ENCODE measurements around the gene AKR1C8. TPM values are rescaled to one million over a fixed set of nuclear protein-coding genes. Genes with fewer than 3 reads are reported as not detected.
"Not testable (repeated sequence)": the region's sequence is repeated elsewhere in the genome, so short reads cannot be mapped to it uniquely, and the experiment has no call there.

Gene AKR1C8
- total RNA-seq, 5 donors from 2014 or later (not counting 1 experiment from before 2014, with no cell fraction given): 0.46 to 2.0 (median 1.6) TPM; not detected in 1

- H3K27ac ChIP-seq (ENCODE audit: low read length): no peak overlapping the region
- Mint-ChIP-seq H3K27me3 (no peaks in the 10 kb centered on the region), H3K36me3 (no peaks in the 10 kb centered on the region), H3K9me3 (peaks cover 0 to 11% (median 6%) of the 10 kb centered on the region in 3 donors), H3K4me1 (no peaks in the 10 kb centered on the region), H3K4me3 (no peak overlapping the region), H3K27ac (no peak overlapping the region)
- no peaks in the 10 kb centered on the region for H3K4me1 ChIP-seq (ENCODE audit: control insufficient read depth in 1 of 2, extremely low read depth in 1 of 2, insufficient read depth in 2 of 2, low read length in 2 of 2)
- H3K27me3 ChIP-seq (replicated peaks in 1 of 2; ENCODE audit: control insufficient read depth in 2 of 2, extremely low read depth in 1 of 2, insufficient read depth in 2 of 2, low read length in 1 of 2): no peaks in the 10 kb centered on the region
- ATAC-seq (replicated peaks in 1 of 4) (no peak), DNase-seq (no peak)
- 71% methylated on average over 1 of the region's 5 CpGs for WGBS (ENCODE audit: insufficient coverage)
- no peak overlapping the region for H3K4me3 ChIP-seq (ENCODE audit: control insufficient read depth in 1 of 2, extremely low read depth in 1 of 2, low read length in 1 of 2)
- H3K9me3 ChIP-seq: peaks cover 2% of the 10 kb centered on the region
- H3K36me3 ChIP-seq (ENCODE audit: control insufficient read depth in 2 of 2, extremely low read depth in 1 of 2, insufficient read depth in 1 of 2, low read length in 1 of 2): no peaks in the 10 kb centered on the region
- POLR2A ChIA-PET: no interaction called here
- CTCF ChIA-PET: no interaction called here
Measured at GRCh38 chr10:5146920-5147254, 38.1 kb downstream of the AKR1C8 start.

- Mint-ChIP-seq H3K9me3 (peaks cover 6 to 19% (median 14%) of the 10 kb centered on the region in 3 donors), H3K4me3 (no peak overlapping the region), H3K36me3 (no peaks in the 10 kb centered on the region), H3K4me1 (no peaks in the 10 kb centered on the region), H3K27ac (no peak overlapping the region), H3K27me3 (no peaks in the 10 kb centered on the region)
- CTCF ChIA-PET: no interaction called here
- Histone ChIP-seq H3K27ac (ENCODE audit: low read length) (no peak overlapping the region), H3K27me3 (replicated peaks in 1 of 2; ENCODE audit: control insufficient read depth in 2 of 2, extremely low read depth in 1 of 2, insufficient read depth in 2 of 2, low read length in 1 of 2) (no peaks in the 10 kb centered on the region), H3K36me3 (ENCODE audit: control insufficient read depth in 2 of 2, extremely low read depth in 1 of 2, insufficient read depth in 1 of 2, low read length in 1 of 2) (no peaks in the 10 kb centered on the region), H3K4me1 (ENCODE audit: control insufficient read depth in 1 of 2, extremely low read depth in 1 of 2, insufficient read depth in 2 of 2, low read length in 2 of 2) (no peaks in the 10 kb centered on the region), H3K4me3 (ENCODE audit: control insufficient read depth in 1 of 2, extremely low read depth in 1 of 2, low read length in 1 of 2) (no peak overlapping the region), H3K9me3 (no peaks in the 10 kb centered on the region)
- 70% methylated on average over 4 of the region's 5 CpGs for WGBS (ENCODE audit: insufficient coverage)
- no peak for ATAC-seq (replicated peaks in 1 of 4)
- no peak for DNase-seq
- POLR2A ChIA-PET: no interaction called here
Measured at GRCh38 chr10:5143137-5143536, 41.8 kb downstream of the AKR1C8 start.

DNA sequence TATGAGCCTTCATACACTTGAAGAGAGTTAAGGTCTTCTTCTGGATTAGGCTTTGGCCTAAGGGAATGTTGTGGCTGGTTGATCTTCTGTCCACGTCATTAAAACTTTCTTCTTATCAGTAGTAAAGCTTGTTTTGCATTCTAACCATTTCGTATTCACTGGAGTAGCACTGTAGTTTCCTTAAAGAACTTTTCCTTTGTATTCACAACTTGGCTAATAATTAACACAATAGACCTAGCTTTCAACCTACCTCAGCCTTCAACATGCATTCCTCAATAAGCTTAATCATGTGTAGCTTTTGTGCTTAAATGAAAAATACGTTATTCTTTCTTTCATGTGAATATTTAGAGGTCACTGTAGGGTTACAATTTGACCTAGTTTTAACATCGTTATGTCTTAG, 42.8 kb downstream of the AKR1C8 start:
- Histone ChIP-seq H3K27me3 (replicated peaks in 1 of 2; ENCODE audit: control insufficient read depth in 2 of 2, extremely low read depth in 1 of 2, insufficient read depth in 2 of 2, low read length in 1 of 2) (no peaks in the 10 kb centered on the region), H3K9me3 (no peaks in the 10 kb centered on the region), H3K4me1 (ENCODE audit: control insufficient read depth in 1 of 2, extremely low read depth in 1 of 2, insufficient read depth in 2 of 2, low read length in 2 of 2) (no peaks in the 10 kb centered on the region), H3K4me3 (ENCODE audit: control insufficient read depth in 1 of 2, extremely low read depth in 1 of 2, low read length in 1 of 2) (no peak overlapping the region), H3K27ac (ENCODE audit: low read length) (no peak overlapping the region), H3K36me3 (ENCODE audit: control insufficient read depth in 2 of 2, extremely low read depth in 1 of 2, insufficient read depth in 1 of 2, low read length in 1 of 2) (no peaks in the 10 kb centered on the region)
- Mint-ChIP-seq H3K9me3 (peaks cover 14 to 28% (median 14%) of the 10 kb centered on the region in 3 donors), H3K27ac (no peak overlapping the region), H3K4me1 (no peaks in the 10 kb centered on the region), H3K36me3 (no peaks in the 10 kb centered on the region), H3K4me3 (no peak overlapping the region), H3K27me3 (no peaks in the 10 kb centered on the region)
- WGBS (ENCODE audit: insufficient coverage): no CpG with 5 or more reads among the region's 4 CpGs
- no peak for DNase-seq
- POLR2A ChIA-PET: no interaction called here
- no peak for ATAC-seq (replicated peaks in 1 of 4)
- CTCF ChIA-PET: no interaction called here

DNA sequence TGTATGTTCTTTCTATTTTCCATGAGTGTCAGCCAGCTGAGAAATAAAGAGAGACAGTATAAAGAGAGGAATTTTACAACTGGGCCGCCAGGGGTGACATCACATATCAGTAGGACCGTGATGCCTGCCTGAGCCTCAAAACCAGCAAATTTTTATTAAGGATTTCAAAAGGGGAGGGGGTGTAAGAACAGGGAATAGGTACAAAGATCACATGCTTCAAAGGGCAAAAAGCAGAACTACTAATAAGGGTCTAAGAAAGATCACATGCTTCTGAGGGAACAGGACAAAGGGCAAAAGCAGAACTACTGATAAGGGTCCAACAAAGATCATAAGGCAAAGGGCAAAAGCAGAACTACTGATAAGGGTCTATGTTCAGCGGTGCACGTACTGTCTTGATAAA, 47.3 kb downstream of the AKR1C8 start:
- H3K4me3 ChIP-seq (ENCODE audit: control insufficient read depth in 1 of 2, extremely low read depth in 1 of 2, low read length in 1 of 2); H3K9me3 ChIP-seq; H3K4me3 Mint-ChIP-seq; CTCF ChIA-PET; H3K36me3 ChIP-seq (ENCODE audit: control insufficient read depth in 2 of 2, extremely low read depth in 1 of 2, insufficient read depth in 1 of 2, low read length in 1 of 2); H3K36me3 Mint-ChIP-seq; ATAC-seq (replicated peaks in 1 of 4); H3K27ac ChIP-seq (ENCODE audit: low read length); H3K4me1 ChIP-seq (ENCODE audit: control insufficient read depth in 1 of 2, extremely low read depth in 1 of 2, insufficient read depth in 2 of 2, low read length in 2 of 2); H3K27ac Mint-ChIP-seq; H3K4me1 Mint-ChIP-seq; POLR2A ChIA-PET; H3K27me3 Mint-ChIP-seq; DNase-seq; H3K27me3 ChIP-seq (replicated peaks in 1 of 2; ENCODE audit: control insufficient read depth in 2 of 2, extremely low read depth in 1 of 2, insufficient read depth in 2 of 2, low read length in 1 of 2): not testable (repeated sequence)
- H3K9me3 Mint-ChIP-seq: peaks cover 14 to 38% (median 28%) of the 10 kb centered on the region in 3 donors
- WGBS (ENCODE audit: insufficient coverage): 63% methylated on average over 2 of the region's 4 CpGs

- POLR2A ChIA-PET: no interaction called here
- Mint-ChIP-seq H3K36me3 (no peaks in the 10 kb centered on the region), H3K4me1 (no peaks in the 10 kb centered on the region), H3K4me3 (no peak overlapping the region), H3K27me3 (no peaks in the 10 kb centered on the region), H3K27ac (no peak overlapping the region), H3K9me3 (peaks cover 14 to 38% (median 28%) of the 10 kb centered on the region in 3 donors)
- H3K4me3 ChIP-seq (ENCODE audit: control insufficient read depth in 1 of 2, extremely low read depth in 1 of 2, low read length in 1 of 2): no peak overlapping the region
- H3K27ac ChIP-seq (ENCODE audit: low read length): no peak overlapping the region
- no peaks in the 10 kb centered on the region for H3K36me3 ChIP-seq (ENCODE audit: control insufficient read depth in 2 of 2, extremely low read depth in 1 of 2, insufficient read depth in 1 of 2, low read length in 1 of 2)
- no peaks in the 10 kb centered on the region for H3K4me1 ChIP-seq (ENCODE audit: control insufficient read depth in 1 of 2, extremely low read depth in 1 of 2, insufficient read depth in 2 of 2, low read length in 2 of 2)
- DNase-seq (no peak), ATAC-seq (replicated peaks in 1 of 4) (no peak)
- H3K27me3 ChIP-seq (replicated peaks in 1 of 2; ENCODE audit: control insufficient read depth in 2 of 2, extremely low read depth in 1 of 2, insufficient read depth in 2 of 2, low read length in 1 of 2): no peaks in the 10 kb centered on the region
- peaks cover 2% of the 10 kb centered on the region for H3K9me3 ChIP-seq
- WGBS (ENCODE audit: insufficient coverage): no CpG with 5 or more reads among the region's 1 CpG
- CTCF ChIA-PET: no interaction called here
Measured at GRCh38 chr10:5136468-5137087, 48.4 kb downstream of the AKR1C8 start.

- Histone ChIP-seq H3K36me3 (ENCODE audit: control insufficient read depth in 2 of 2, extremely low read depth in 1 of 2, insufficient read depth in 1 of 2, low read length in 1 of 2) (no peaks in the 10 kb centered on the region), H3K27ac (ENCODE audit: low read length) (no peak overlapping the region), H3K27me3 (replicated peaks in 1 of 2; ENCODE audit: control insufficient read depth in 2 of 2, extremely low read depth in 1 of 2, insufficient read depth in 2 of 2, low read length in 1 of 2) (no peaks in the 10 kb centered on the region), H3K4me1 (ENCODE audit: control insufficient read depth in 1 of 2, extremely low read depth in 1 of 2, insufficient read depth in 2 of 2, low read length in 2 of 2) (no peaks in the 10 kb centered on the region), H3K9me3 (peaks cover 2% of the 10 kb centered on the region), H3K4me3 (ENCODE audit: control insufficient read depth in 1 of 2, extremely low read depth in 1 of 2, low read length in 1 of 2) (no peak overlapping the region)
- Mint-ChIP-seq H3K4me3 (no peak overlapping the region), H3K9me3 (peaks cover 14 to 45% (median 28%) of the 10 kb centered on the region in 3 donors), H3K36me3 (no peaks in the 10 kb centered on the region), H3K27me3 (no peaks in the 10 kb centered on the region), H3K4me1 (no peaks in the 10 kb centered on the region), H3K27ac (no peak overlapping the region)
- ChIA-PET CTCF (no interaction called here), POLR2A (no interaction called here)
- DNase-seq (no peak), ATAC-seq (replicated peaks in 1 of 4) (no peak)
- WGBS (ENCODE audit: insufficient coverage): no CpG with 5 or more reads among the region's 2 CpGs
Measured at GRCh38 chr10:5135581-5135980, 49.4 kb downstream of the AKR1C8 start.
